Endodermal cell (in vitro differentiated cells): Measurements from ENCODE around the gene UFSP2. TPM values are rescaled to one million over a fixed set of nuclear protein-coding genes. Genes with fewer than 3 reads are reported as not detected.

Experiments used
- DNase-seq: peaks from one replicate; pipeline ENCODE4 v3.0.0-alpha.2; 2017
- H3K27ac ChIP-seq: 2 replicates; pipeline ENCODE4 v1.5.1; 2013; ENCODE audit warnings: mild to moderate bottlenecking, low read depth, low read length, moderate library complexity
- H3K27me3 ChIP-seq: 2 replicates; pipeline ENCODE4 v1.6.1; 2013; ENCODE audit warnings: mild to moderate bottlenecking, low read length, moderate library complexity; ENCODE audit not compliant: insufficient read depth, control insufficient read depth, poor library complexity, severe bottlenecking
- H3K36me3 ChIP-seq: 2 replicates; pipeline ENCODE4 v1.7.0; 2013; ENCODE audit warnings: mild to moderate bottlenecking, low read length, moderate library complexity; ENCODE audit not compliant: control insufficient read depth, insufficient read depth
- H3K4me1 ChIP-seq: one replicate; pipeline ENCODE4 v1.7.0; 2013; ENCODE audit warnings: low read length; ENCODE audit not compliant: control insufficient read depth, insufficient read depth
- H3K4me3 ChIP-seq: 2 replicates; pipeline ENCODE4 v1.5.1; 2013; ENCODE audit warnings: mild to moderate bottlenecking, low read length, moderate library complexity
- H3K9ac ChIP-seq: 2 replicates; pipeline ENCODE4 v1.6.1; 2013; ENCODE audit warnings: mild to moderate bottlenecking, low read length, moderate library complexity; ENCODE audit not compliant: poor library complexity, severe bottlenecking; ENCODE audit errors: extremely low read depth
- H3K9me3 ChIP-seq: 2 replicates; pipeline ENCODE4 v1.6.1; 2013; ENCODE audit warnings: mild to moderate bottlenecking, low read length, moderate library complexity; ENCODE audit not compliant: control insufficient read depth
- H3K27ac Mint-ChIP-seq: 2 replicates; pipeline ENCODE4 v1.8.0; 2020; ENCODE audit warnings: mixed read lengths
- H3K27me3 Mint-ChIP-seq: 2 replicates; pipeline ENCODE4 v1.8.0; 2021; ENCODE audit warnings: mild to moderate bottlenecking, mixed read lengths; ENCODE audit not compliant: insufficient read depth
- H3K36me3 Mint-ChIP-seq: 2 replicates; pipeline ENCODE4 v1.8.0; 2020; ENCODE audit warnings: low read depth, mixed read lengths
- H3K4me1 Mint-ChIP-seq: 2 replicates; pipeline ENCODE4 v1.8.0; 2020; ENCODE audit warnings: mixed read lengths
- H3K4me3 Mint-ChIP-seq: 2 replicates; pipeline ENCODE4 v1.8.0; 2020; ENCODE audit warnings: mild to moderate bottlenecking, moderate library complexity, mixed read lengths
- H3K9me3 Mint-ChIP-seq: 2 replicates; pipeline ENCODE4 v1.8.0; 2020; ENCODE audit warnings: mild to moderate bottlenecking, mixed read lengths
- CTCF ChIP-seq: fragments of 200-600 bp; sonication (generic); conservative IDR thresholded peaks from 2 replicates; pipeline ENCODE4 v1.5.0; 2021; ENCODE audit warnings: antibody characterized with exemption, mild to moderate bottlenecking
- WGBS, 2 experiments: methylation state at CpG; one replicate each; pipeline versions ENCODE4 v1.1.5 to v1.1.7; 2013; ENCODE audit warnings: missing lambda C conversion rate in 2 of 2, mixed read lengths in 1 of 2; ENCODE audit not compliant: insufficient coverage in 1 of 2, insufficient read length in 1 of 2; 5-methylcytosine and 5-hydroxymethylcytosine counted together
- total RNA-seq, 2 donors: library from RNA; stranded (reverse); fragmentation: NEBNext Ultra II Directional in 1 of 2; extraction: Animal tissue kit (Norgen Biotek cat#: 25700) in 1 of 2; gene quantifications; 2 replicates in 1 of 2; 3 replicates in 1 of 2; pipeline ENCODE4 v1.2.1, GENCODE V29; 2021

The UFSP2 gene
- total RNA-seq, 2 donors from 2014 or later: 23.3 to 24.7 TPM

- Mint-ChIP-seq H3K9me3 (no peaks in the 10 kb centered on the region), H3K4me3 (no peak overlapping the region), H3K36me3 (no peaks in the 10 kb centered on the region), H3K27ac (no peak overlapping the region), H3K4me1 (peaks cover 9% of the 10 kb centered on the region), H3K27me3 (peaks cover 7% of the 10 kb centered on the region)
- no peaks in the 10 kb centered on the region for H3K36me3 ChIP-seq
- H3K4me3 ChIP-seq: no peak overlapping the region
- no peak for DNase-seq
- 45 to 100% methylated on average over 1 to 2 of the region's 2 CpGs for WGBS, 2 experiments
- H3K9ac ChIP-seq: no peak overlapping the region
- H3K4me1 ChIP-seq: no peaks in the 10 kb centered on the region
- H3K9me3 ChIP-seq: no peaks in the 10 kb centered on the region
- H3K27me3 ChIP-seq: no peaks in the 10 kb centered on the region
- TF ChIP-seq CTCF: no peak
- H3K27ac ChIP-seq: no peak overlapping the region
Observed at GRCh38 chr4:185456131-185456530, 30.4 kb upstream of the UFSP2 start.

GRCh38 chr4:185445209-185445608 is 19.4 kb upstream of the UFSP2 start:
- Histone ChIP-seq H3K4me1 (no peaks in the 10 kb centered on the region), H3K27me3 (no peaks in the 10 kb centered on the region), H3K9me3 (no peaks in the 10 kb centered on the region), H3K4me3 (no peak overlapping the region), H3K9ac (no peak overlapping the region), H3K36me3 (no peaks in the 10 kb centered on the region), H3K27ac (no peak overlapping the region)
- no peak for DNase-seq
- Mint-ChIP-seq H3K36me3 (no peaks in the 10 kb centered on the region), H3K27me3 (peaks cover under 1% of the 10 kb centered on the region), H3K4me1 (no peaks in the 10 kb centered on the region), H3K27ac (no peak overlapping the region), H3K9me3 (no peaks in the 10 kb centered on the region), H3K4me3 (no peak overlapping the region)
- no peak for TF ChIP-seq CTCF
- 92% methylated on average over 2 of the region's 2 CpGs; no CpG with 5 or more reads in 1 of the 2 experiments for WGBS, 2 experiments

- no peak overlapping the region for H3K27ac ChIP-seq
Observed at GRCh38 chr4:185441479-185441878, 15.7 kb upstream of the UFSP2 start.

More at GRCh38 chr4:185441479-185441878, 15.7 kb upstream of the UFSP2 start:
- no peak for DNase-seq
- no peak for TF ChIP-seq CTCF
- Histone ChIP-seq H3K4me3 (no peak overlapping the region), H3K4me1 (no peaks in the 10 kb centered on the region), H3K9me3 (no peaks in the 10 kb centered on the region), H3K9ac (no peak overlapping the region), H3K36me3 (no peaks in the 10 kb centered on the region), H3K27me3 (no peaks in the 10 kb centered on the region)
- H3K4me1 Mint-ChIP-seq: no peaks in the 10 kb centered on the region
- no peaks in the 10 kb centered on the region for H3K36me3 Mint-ChIP-seq
- H3K4me3 Mint-ChIP-seq: no peak overlapping the region
- H3K27ac Mint-ChIP-seq: no peak overlapping the region
- 77% methylated on average over 1 of the region's 2 CpGs; no CpG with 5 or more reads in 1 of the 2 experiments for WGBS, 2 experiments
- no peaks in the 10 kb centered on the region for H3K9me3 Mint-ChIP-seq
- H3K27me3 Mint-ChIP-seq: no peaks in the 10 kb centered on the region
